Endothelial cell of umbilical vein (primary cell): ENCODE results near the gene ZNF844. TPM values are rescaled to one million over a fixed set of nuclear protein-coding genes. Genes with fewer than 3 reads are reported as not detected.
A peak's percentile ranks its signal among the peaks of the same experiment; 100 is the strongest.

Experiments
- BruUV-seq: library from RNA; stranded (reverse); fragments of 400-500 nt; replicated peaks from 2 replicates; lab custom pipeline; 2021; lab: Mats Ljungman, UMichigan
- CTCF ChIA-PET: fragments of 300-600, 350-600 bp; sonication (Branson Sonifier 250); formaldehyde crosslinking; loops from one replicate; lab custom pipeline; 2021; ENCODE audit warnings: antibody characterized with exemption, inconsistent platforms; lab: Charles Lee
- POLR2A ChIA-PET: fragments of 300-600, 350-600 bp; sonication (Branson Sonifier 250); formaldehyde crosslinking; loops from one replicate; lab custom pipeline; 2021; ENCODE audit warnings: antibody characterized with exemption, inconsistent platforms; lab: Charles Lee
- DNase-seq: peaks from one replicate; pipeline ENCODE4 v3.0.0-alpha.2; 2011; ENCODE audit warnings: low read depth, low spot score
- FAIRE-seq: peaks from 2 replicates; lab custom pipeline; 2011; peaks lifted over from hg19 to GRCh38; lab: Jason Lieb, UNC
- H2AFZ ChIP-seq: 2 replicates; pipeline ENCODE4 v1.6.0; 2012; ENCODE audit warnings: low read depth, low read length, control low read depth, inconsistent platforms
- H3K27ac ChIP-seq: 2 replicates; pipeline ENCODE4 v1.5.1; 2011; ENCODE audit warnings: low read depth, mild to moderate bottlenecking, control low read depth, low read length, moderate library complexity; ENCODE audit not compliant: insufficient read depth
- H3K27me3 ChIP-seq, 2 experiments: 2 replicates each; pipeline versions ENCODE4 v1.6.0 to v1.6.1; 2011; ENCODE audit warnings: low read length in 2 of 2, mixed read lengths in 1 of 2; ENCODE audit not compliant: control insufficient read depth in 2 of 2, insufficient read depth in 2 of 2
- H3K36me3 ChIP-seq, 2 experiments: 2 replicates in 1 of 2; 3 replicates in 1 of 2; pipeline ENCODE4 v1.5.1; 2011; ENCODE audit warnings: low read length in 2 of 2, mild to moderate bottlenecking in 1 of 2, moderate library complexity in 1 of 2; ENCODE audit not compliant: control insufficient read depth in 2 of 2, insufficient read depth in 2 of 2; ENCODE audit errors: extremely low read depth in 1 of 2
- H3K4me1 ChIP-seq: 3 replicates; pipeline ENCODE4 v1.5.1; 2011; ENCODE audit warnings: mild to moderate bottlenecking, low read length; ENCODE audit not compliant: control insufficient read depth, insufficient read depth; ENCODE audit errors: extremely low read depth
- H3K4me2 ChIP-seq: 2 replicates; pipeline ENCODE4 v1.6.1; 2011; ENCODE audit warnings: low read length, control low read depth, mixed read lengths; ENCODE audit not compliant: insufficient read depth
- H3K4me3 ChIP-seq, 3 experiments: fragments of 200-600 bp in 1 of 3; sonication (generic), shearing (Covaris generic) in 1 of 3; replicated peaks in 1 of 3; 2 replicates each; pipeline ENCODE4 v1.5.1; 2011 to 2016; ENCODE audit warnings: control low read depth in 3 of 3, low read length in 3 of 3, mild to moderate bottlenecking in 2 of 3, inconsistent platforms in 1 of 3, low read depth in 1 of 3, moderate library complexity in 1 of 3; ENCODE audit not compliant: insufficient read depth in 1 of 3
- H3K79me2 ChIP-seq: 2 replicates; pipeline ENCODE4 v1.6.0; 2012; ENCODE audit warnings: low read length, inconsistent platforms; ENCODE audit not compliant: control insufficient read depth, insufficient read depth
- H3K9ac ChIP-seq: replicated peaks from 2 replicates; pipeline ENCODE3; 2011; ENCODE audit warnings: low read length, control low read depth; ENCODE audit not compliant: insufficient read depth; ENCODE audit errors: extremely low read depth
- H3K9me1 ChIP-seq: replicated peaks from 3 replicates; pipeline ENCODE4 v1.6.0; 2011; ENCODE audit warnings: mild to moderate bottlenecking, low read length; ENCODE audit not compliant: control insufficient read depth, insufficient read depth; ENCODE audit errors: extremely low read depth
- H3K9me3 ChIP-seq: replicated peaks from 2 replicates; pipeline ENCODE4 v1.5.1; 2012; ENCODE audit warnings: low read length, inconsistent platforms; ENCODE audit not compliant: control insufficient read depth, insufficient read depth
- H4K20me1 ChIP-seq: replicated peaks from 2 replicates; pipeline ENCODE3; 2011; ENCODE audit warnings: mild to moderate bottlenecking, low read length; ENCODE audit not compliant: control insufficient read depth, insufficient read depth; ENCODE audit errors: extremely low read depth
- CTCF ChIP-seq, 2 donors: IDR thresholded peaks; 1 replicate in 1 of 2; 2 replicates in 1 of 2; pipeline ENCODE4 v1.5.1; 2011; ENCODE audit warnings: low read length in 2 of 2, mild to moderate bottlenecking in 2 of 2, moderate library complexity in 2 of 2, control low read depth in 1 of 2, inconsistent platforms in 1 of 2, low read depth in 1 of 2; ENCODE audit not compliant: insufficient read depth in 1 of 2; ENCODE audit errors: extremely low read depth in 1 of 2
- EZH2 ChIP-seq: IDR thresholded peaks from 2 replicates; pipeline ENCODE4 v1.6.1; 2012; ENCODE audit warnings: borderline replicate concordance, low read depth, mild to moderate bottlenecking, moderate library complexity, low read length, inconsistent platforms; ENCODE audit not compliant: severe bottlenecking
- FOS ChIP-seq: IDR thresholded peaks from 2 replicates; pipeline ENCODE4 v1.6.1; 2011; ENCODE audit warnings: mild to moderate bottlenecking, low read length, moderate library complexity, borderline replicate concordance; ENCODE audit not compliant: insufficient read depth
- GATA2 ChIP-seq: IDR thresholded peaks from 2 replicates; pipeline ENCODE4 v1.7.0; 2011; ENCODE audit warnings: low read depth, mild to moderate bottlenecking, moderate library complexity, mixed read lengths, low read length; ENCODE audit not compliant: insufficient read length, insufficient read depth
- JUN ChIP-seq: IDR thresholded peaks from 2 replicates; pipeline ENCODE4 v1.6.1; 2011; ENCODE audit warnings: borderline replicate concordance, low read depth; ENCODE audit not compliant: insufficient read length, insufficient read depth
- MYC ChIP-seq: IDR thresholded peaks from one replicate; pipeline ENCODE4 v1.6.1; 2011; ENCODE audit warnings: mild to moderate bottlenecking, low read depth, low read length
- POLR2A ChIP-seq: IDR thresholded peaks from 2 replicates; pipeline ENCODE4 v1.6.1; 2012; ENCODE audit warnings: low read depth, mild to moderate bottlenecking, control low read depth, low read length
- POLR2AphosphoS5 ChIP-seq: IDR thresholded peaks from 2 replicates; pipeline ENCODE4 v1.6.1; 2012; ENCODE audit warnings: low read depth, mild to moderate bottlenecking, control low read depth, low read length, moderate library complexity; ENCODE audit not compliant: insufficient read depth
- dilution Hi-C: fragments of 300-500 bp; cut with MboI; formaldehyde crosslinking; loops from one replicate; pipeline ENCODE4 v1.15.0; 2019; ENCODE audit warnings: low sequenced_read_pairs; ENCODE audit not compliant: extremely low pct_ligation_motif_present
- intact Hi-C: fragments of 100-400 bp; cut with micrococcal nuclease; formaldehyde crosslinking; loops from one replicate; pipeline ENCODE4 v1.10.0; 2022
- polyA plus RNA-seq, 4 experiments: library from polyadenylated mRNA; depleted of rRNA in 3 of 4; stranded (reverse) in 3 of 4; unstranded in 1 of 4; fragments of >200 nt; gene quantifications; 2 replicates each; pipeline versions ENCODE4 v1.2.1 to v1.2.3, GENCODE V29; 2011 to 2012; ENCODE audit warnings: missing spikeins in 1 of 4
- total RNA-seq: library from RNA; stranded (reverse); gene quantifications from 2 replicates; pipeline ENCODE4 v1.2.3, GENCODE V29; 2021
- TF ChIP-seq, protein P1 (sequence below): IDR thresholded peaks from 2 replicates; pipeline ENCODE4 v1.6.1; 2011; ENCODE audit not compliant: insufficient read depth, insufficient read length

Gene ZNF844
- total and polyA plus RNA-seq, 2 donors (not counting 3 experiments of a cell fraction or from before 2014, with no cell fraction given) = 0.90 to 3.8 TPM

DNA sequence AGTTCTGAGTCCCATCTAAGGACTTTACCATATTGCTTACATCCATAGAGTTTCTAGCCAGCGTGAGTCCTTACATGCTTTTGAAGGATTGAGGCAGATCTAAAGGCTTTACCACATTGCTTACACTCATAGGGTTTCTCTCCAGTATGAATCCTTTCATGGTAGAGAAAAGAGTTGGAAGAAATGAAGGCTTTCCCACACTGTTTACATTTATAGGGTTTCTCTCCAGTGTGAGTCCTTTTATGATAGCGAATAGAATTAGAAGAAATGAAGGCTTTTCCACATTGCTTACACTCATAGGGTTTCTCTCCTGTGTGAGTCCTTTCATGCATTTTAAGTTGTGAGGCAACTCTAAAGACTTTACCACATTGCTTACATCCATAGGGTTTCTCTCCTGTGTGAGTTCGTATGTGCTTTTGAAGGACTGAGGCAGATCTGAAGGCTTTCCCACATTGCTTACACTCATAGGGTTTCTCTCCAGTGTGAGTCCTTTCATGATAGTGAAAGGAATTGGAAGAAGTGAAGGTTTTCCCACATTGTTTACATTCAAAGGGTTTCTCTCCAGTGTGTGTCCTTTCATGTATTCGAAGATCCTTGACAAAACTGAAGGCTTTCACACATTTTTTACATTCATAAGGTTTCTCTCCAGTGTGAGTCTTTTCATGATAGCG, 20.6 kb upstream of the ZNF844 start:
- dilution Hi-C loops (no loop called here), intact Hi-C loops (no loop called here)
- TF ChIP-seq GATA2 (no peak), POLR2AphosphoS5 (no peak), EZH2 (no peak), FOS (no peak), CTCF (IDR thresholded peaks at IDR 0.05; ENCODE audit: extremely low read depth in 1 of 2, insufficient read depth in 1 of 2, low read depth in 1 of 2, low read length in 2 of 2) (no peak), JUN (no peak), POLR2A (no peak), MYC (no peak)
- TF ChIP-seq, protein P1, sequence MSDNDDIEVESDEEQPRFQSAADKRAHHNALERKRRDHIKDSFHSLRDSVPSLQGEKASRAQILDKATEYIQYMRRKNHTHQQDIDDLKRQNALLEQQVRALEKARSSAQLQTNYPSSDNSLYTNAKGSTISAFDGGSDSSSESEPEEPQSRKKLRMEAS = no peak
- no peaks in the 10 kb centered on the region for H3K27me3 ChIP-seq
- peaks cover 16% of the 10 kb centered on the region for H3K9me3 ChIP-seq
- no peaks in the 10 kb centered on the region for H3K9me1 ChIP-seq
- no peak overlapping the region for H3K4me3 ChIP-seq
- no peak overlapping the region for H3K9ac ChIP-seq
- FAIRE-seq = peak; percentile 4
- H3K4me2 ChIP-seq = no peak overlapping the region
- ChIA-PET POLR2A (no interaction called here), CTCF (no interaction called here)
- H3K4me1 ChIP-seq = no peaks in the 10 kb centered on the region
- H3K36me3 ChIP-seq = no peaks in the 10 kb centered on the region
- DNase-seq = no peak
- H3K79me2 ChIP-seq = no peaks in the 10 kb centered on the region
- BruUV-seq = no TSS peak
- H4K20me1 ChIP-seq = no peaks in the 10 kb centered on the region
- H2AFZ ChIP-seq = no peak overlapping the region
- no peak overlapping the region for H3K27ac ChIP-seq
